A549 (cell line): Measurements from ENCODE around the gene CACNA1C. TPM values are rescaled to one million over a fixed set of nuclear protein-coding genes. Genes with fewer than 3 reads are reported as not detected.

Source experiments
- ATAC-seq, 2 experiments: fragments of 200-7000 bp in 1 of 2; fragments of >200 bp in 1 of 2; cut with Nextera tagmentation in 1 of 2; cut with Tn5 transposase in 1 of 2; 3 replicates each; pipeline versions ENCODE4 v1.8.0 to v1.9.1; 2018 to 2020; ENCODE audit warnings: mild to moderate bottlenecking in 1 of 2, moderate library complexity in 1 of 2
- CTCF ChIA-PET: fragments of 300-600 bp; sonication (Branson Sonifier 250); formaldehyde crosslinking; extraction: SDS; loops from one replicate; lab custom pipeline; 2021; ENCODE audit warnings: antibody characterized with exemption, inconsistent platforms; lab: Yijun Ruan, JAX
- POLR2A ChIA-PET: fragments of 350-600 bp; formaldehyde crosslinking; extraction: SDS; loops from one replicate; lab custom pipeline; 2021; ENCODE audit warnings: antibody characterized with exemption, inconsistent platforms; lab: Yijun Ruan, JAX
- DNase-seq, 2 experiments: peaks; one replicate each; pipeline versions ENCODE4 v3.0.0 to v3.0.0-alpha.2; 2011 to 2016; ENCODE audit warnings: low read depth in 1 of 2, low spot score in 1 of 2
- FAIRE-seq: peaks from 2 replicates; lab custom pipeline; 2011; peaks lifted over from hg19 to GRCh38; lab: Jason Lieb, UNC
- H3K27ac ChIP-seq, 2 experiments: fragments of >200 bp; sonication (Bioruptor Twin); formaldehyde crosslinking; 3 replicates each; pipeline ENCODE4 v1.5.1; 2016 to 2017
- H3K4me1 ChIP-seq: fragments of >200 bp; sonication (Bioruptor Twin); formaldehyde crosslinking; 3 replicates; pipeline ENCODE4 v1.6.1; 2016
- H3K4me2 ChIP-seq: fragments of >200 bp; sonication (Bioruptor Twin); formaldehyde crosslinking; 3 replicates; pipeline ENCODE4 v1.6.1; 2016
- H3K4me3 ChIP-seq: fragments of >200 bp; sonication (Bioruptor Twin); formaldehyde crosslinking; 3 replicates; pipeline ENCODE4 v1.5.1; 2016
- H3K9me3 ChIP-seq: fragments of >200 bp; sonication (Bioruptor Twin); formaldehyde crosslinking; 3 replicates; pipeline ENCODE4 v1.6.1; 2016
- ATOH8 ChIP-seq: fragments of 250-450 bp; sonication (Bioruptor Pico); IDR thresholded peaks from 2 replicates; pipeline ENCODE4 v1.5.0; 2020; ENCODE audit warnings: low read depth, mild to moderate bottlenecking, moderate library complexity
- BHLHE40 ChIP-seq: IDR thresholded peaks from 2 replicates; pipeline ENCODE4 v1.6.1; 2012; ENCODE audit warnings: low read depth, low read length, inconsistent platforms
- CBX2 ChIP-seq: fragments of 200-600 bp; sonication (generic); IDR thresholded peaks from 2 replicates; pipeline ENCODE4 v1.6.1; 2016; ENCODE audit warnings: low read depth, mild to moderate bottlenecking, borderline replicate concordance
- CEBPB ChIP-seq, 2 experiments: fragments of >200 bp in 1 of 2; sonication (Bioruptor Twin) in 1 of 2; formaldehyde crosslinking in 1 of 2; IDR thresholded peaks; 2 replicates each; pipeline ENCODE4 v1.6.1; 2012 to 2016
- ELK1 ChIP-seq: fragments of 150-350 bp; IDR thresholded peaks from 2 replicates; pipeline ENCODE4 v1.6.1; 2014; ENCODE audit warnings: low read depth, mild to moderate bottlenecking, low read length
- EP300 ChIP-seq, 2 experiments: fragments of >200 bp; sonication (Bioruptor Twin); formaldehyde crosslinking; IDR thresholded peaks; 2 replicates in 1 of 2; 3 replicates in 1 of 2; pipeline ENCODE4 v1.6.1; 2016 to 2017
- FOSB ChIP-seq: fragments of 250-450 bp; sonication (Bioruptor Pico); IDR thresholded peaks from 2 replicates; pipeline ENCODE4 v1.5.0; 2020; ENCODE audit warnings: mild to moderate bottlenecking, moderate library complexity
- FOXS1 ChIP-seq: fragments of 250-450 bp; sonication (Bioruptor Pico); IDR thresholded peaks from 2 replicates; pipeline ENCODE4 v1.5.0; 2020; ENCODE audit warnings: mild to moderate bottlenecking, moderate library complexity
- GATA3 ChIP-seq: IDR thresholded peaks from 2 replicates; pipeline ENCODE4 v1.6.1; 2012; ENCODE audit warnings: borderline replicate concordance
- HDAC2 ChIP-seq: fragments of 200-600 bp; sonication (generic); IDR thresholded peaks from 2 replicates; pipeline ENCODE4 v1.6.1; 2016
- HEYL ChIP-seq: fragments of 250-450 bp; sonication (Bioruptor Pico); IDR thresholded peaks from 2 replicates; pipeline ENCODE4 v1.8.0; 2021; ENCODE audit warnings: mild to moderate bottlenecking, moderate library complexity
- HMGXB4 ChIP-seq: fragments of 250-450 bp; sonication (Bioruptor Pico); IDR thresholded peaks from 2 replicates; pipeline ENCODE4 v1.5.0; 2021; ENCODE audit warnings: mild to moderate bottlenecking, moderate library complexity, borderline replicate concordance
- HOXB13 ChIP-seq: fragments of 250-450 bp; sonication (Bioruptor Pico); IDR thresholded peaks from 2 replicates; pipeline ENCODE4 v1.5.0; 2020; ENCODE audit warnings: low read depth, mild to moderate bottlenecking, moderate library complexity
- MAFK ChIP-seq: fragments of 450-650 bp; IDR thresholded peaks from 2 replicates; pipeline ENCODE4 v1.6.1; 2014; ENCODE audit not compliant: partially characterized antibody
- MYC ChIP-seq: IDR thresholded peaks from 2 replicates; pipeline ENCODE4 v1.6.1; 2012; ENCODE audit warnings: mild to moderate bottlenecking, inconsistent platforms, low read length, improper control_type of control experiment, borderline replicate concordance
- NPAS2 ChIP-seq: fragments of 250-450 bp; sonication (Bioruptor Pico); IDR thresholded peaks from 2 replicates; pipeline ENCODE4 v1.8.0; 2022; ENCODE audit warnings: mild to moderate bottlenecking, moderate library complexity, borderline replicate concordance
- PBX3 ChIP-seq: IDR thresholded peaks from 2 replicates; pipeline ENCODE4 v1.6.1; 2012
- PHF8 ChIP-seq: fragments of 200-600 bp; sonication (generic); IDR thresholded peaks from 2 replicates; pipeline ENCODE4 v1.6.1; 2016; ENCODE audit warnings: low read depth, mild to moderate bottlenecking, antibody characterized with exemption, moderate library complexity, borderline replicate concordance
- POLR2A ChIP-seq: IDR thresholded peaks from 2 replicates; pipeline ENCODE4 v1.6.1; 2012; ENCODE audit warnings: mild to moderate bottlenecking, low read length
- POLR2AphosphoS2 ChIP-seq: conservative IDR thresholded peaks from 2 replicates; pipeline ENCODE4 v1.6.1; 2012; ENCODE audit warnings: low read length, improper control_type of control experiment, inconsistent platforms
- REST ChIP-seq: fragments of 200-600 bp; sonication (generic); IDR thresholded peaks from 2 replicates; pipeline ENCODE4 v1.6.1; 2016; ENCODE audit warnings: antibody characterized with exemption, mild to moderate bottlenecking, moderate library complexity
- RNF2 ChIP-seq: fragments of 200-600 bp; sonication (generic); IDR thresholded peaks from 2 replicates; pipeline ENCODE4 v1.6.1; 2016; ENCODE audit warnings: low read depth, mild to moderate bottlenecking, antibody characterized with exemption, moderate library complexity, borderline replicate concordance
- SMC3 ChIP-seq: fragments of >200 bp; sonication (Bioruptor Twin); formaldehyde crosslinking; IDR thresholded peaks from 3 replicates; pipeline ENCODE4 v1.6.1; 2018; ENCODE audit warnings: inconsistent platforms
- ZC3H11A ChIP-seq: fragments of 450-650 bp; IDR thresholded peaks from 2 replicates; pipeline ENCODE4 v1.6.1; 2014; ENCODE audit warnings: antibody characterized with exemption, mild to moderate bottlenecking
- ZFP36 ChIP-seq: fragments of 450-650 bp; IDR thresholded peaks from 2 replicates; pipeline ENCODE4 v1.6.1; 2014; ENCODE audit warnings: borderline replicate concordance; ENCODE audit not compliant: partially characterized antibody
- ZNF302 ChIP-seq: fragments of 250-450 bp; sonication (Bioruptor Pico); IDR thresholded peaks from 2 replicates; pipeline ENCODE4 v1.9.0; 2021; ENCODE audit warnings: inconsistent platforms, mild to moderate bottlenecking, moderate library complexity
- WGBS: methylation state at CpG from one replicate; pipeline ENCODE4 v1.1.6; 2017; ENCODE audit errors: missing lambda C conversion rate; 5-methylcytosine and 5-hydroxymethylcytosine counted together
- polyA plus RNA-seq, 4 experiments: library from polyadenylated mRNA; depleted of rRNA in 3 of 4; stranded (reverse); fragments of >200 nt; fragmentation: RNase III in 1 of 4; extraction: RNeasy Plus Mini Kit Qiagen cat#74134 plus additional on column Dnase treatment in 1 of 4; gene quantifications; 2 replicates in 3 of 4; 3 replicates in 1 of 4; pipeline ENCODE4 v1.2.3, GENCODE V29; 2011 to 2017

The CACNA1C gene
- polyA plus RNA-seq, 2 of the 4 experiments (the other 2 are of a cell fraction) = not detected

GRCh38 chr12:2179953-2180736 is 127.4 kb downstream of the CACNA1C start:
- WGBS = 40% methylated on average over 9 of the region's 9 CpGs
- POLR2A ChIA-PET = no interaction called here
- no peak overlapping the region for H3K4me2 ChIP-seq
- H3K4me3 ChIP-seq = no peak overlapping the region
- H3K9me3 ChIP-seq = no peaks in the 10 kb centered on the region
- peak; percentile 55 to 56; a peak in 3 of 6 replicates for ATAC-seq
- peak; percentile 12 to 31 for DNase-seq
- H3K27ac ChIP-seq = no peak overlapping the region
- CTCF ChIA-PET = no interaction called here
- no peaks in the 10 kb centered on the region for H3K4me1 ChIP-seq
- no peak for TF ChIP-seq HEYL (CRISPR knock-in tag)
- no peak for TF ChIP-seq ZC3H11A
- TF ChIP-seq EP300 (IDR thresholded peaks at IDR 0.05) = no peak
- TF ChIP-seq FOXS1 (CRISPR knock-in tag) = no peak
- TF ChIP-seq FOSB (CRISPR knock-in tag) = no peak
- TF ChIP-seq ZNF302 (CRISPR knock-in tag) = no peak
- no peak for TF ChIP-seq HDAC2
- no peak for TF ChIP-seq PBX3
- TF ChIP-seq SMC3 = no peak
- no peak for TF ChIP-seq POLR2A
- TF ChIP-seq HMGXB4 = no peak
- no peak for TF ChIP-seq RNF2
- TF ChIP-seq, all 56 proteins: peak for 0
- FAIRE-seq = no peak

GRCh38 chr12:2180737-2181082 is 127.9 kb downstream of the CACNA1C start:
- POLR2A ChIA-PET = no interaction called here
- no peak overlapping the region for H3K4me3 ChIP-seq
- H3K9me3 ChIP-seq = no peaks in the 10 kb centered on the region
- no peaks in the 10 kb centered on the region for H3K4me1 ChIP-seq
- no peak for ATAC-seq
- DNase-seq = no peak
- no peak overlapping the region for H3K27ac ChIP-seq
- WGBS = 17% methylated on average over 3 of the region's 3 CpGs
- no peak for FAIRE-seq
- CTCF ChIA-PET = interaction anchor here (0.7 kb wide), 1 partner anchor 403 kb away, joined by 3 read pairs; no protein-coding TSS in a partner anchor
- H3K4me2 ChIP-seq = no peak overlapping the region
- TF ChIP-seq HMGXB4 = no peak
- TF ChIP-seq PHF8 = no peak
- no peak for TF ChIP-seq REST
- TF ChIP-seq BHLHE40 = no peak
- TF ChIP-seq CEBPB (IDR thresholded peaks at IDR 0.05) = no peak
- TF ChIP-seq NPAS2 (CRISPR knock-in tag) = no peak
- TF ChIP-seq POLR2AphosphoS2 = no peak
- no peak for TF ChIP-seq GATA3
- TF ChIP-seq HOXB13 (CRISPR knock-in tag) = no peak
- TF ChIP-seq HEYL (CRISPR knock-in tag) = no peak
- no peak for TF ChIP-seq MAFK
- no peak for TF ChIP-seq CBX2
- TF ChIP-seq ELK1 = no peak
- TF ChIP-seq ZFP36 = no peak
- TF ChIP-seq ATOH8 (CRISPR knock-in tag) = no peak
- TF ChIP-seq FOSB (CRISPR knock-in tag) = no peak
- TF ChIP-seq MYC = no peak
